IMR-90 (cell line): Measurements from ENCODE around the gene IRGQ. TPM values are rescaled to one million over a fixed set of nuclear protein-coding genes. Genes with fewer than 3 reads are reported as not detected.

Source experiments
- ATAC-seq: fragments of 200-7000 bp; cut with Tn5 transposase; 2 replicates; pipeline ENCODE4 v1.9.1; 2020; ENCODE audit warnings: low read depth, mild to moderate bottlenecking, moderate library complexity
- BruUV-seq: library from RNA; stranded (reverse); fragments of 400-500 nt; replicated peaks from 2 replicates; lab custom pipeline; 2021; lab: Mats Ljungman, UMichigan
- CTCF ChIA-PET: fragments of 300-600 bp; formaldehyde crosslinking; extraction: SDS; loops from one replicate; lab custom pipeline; 2021; ENCODE audit warnings: antibody characterized with exemption; lab: Yijun Ruan, JAX
- POLR2A ChIA-PET: fragments of 300-600 bp; sonication (Branson Sonifier 250); formaldehyde crosslinking; loops from one replicate; lab custom pipeline; 2022; ENCODE audit warnings: antibody characterized with exemption; ENCODE audit not compliant: unreplicated experiment; lab: Charles Lee
- DNase-seq: peaks from one replicate; pipeline ENCODE4 v3.0.0; 2013
- H2AFZ ChIP-seq: replicated peaks from 2 replicates; pipeline ENCODE3; 2013; ENCODE audit warnings: low read length, mild to moderate bottlenecking; ENCODE audit not compliant: poor library complexity
- H2AK5ac ChIP-seq: 2 replicates; pipeline ENCODE4 v1.6.1; 2013; ENCODE audit warnings: low read depth, low read length, inconsistent platforms
- H2AK9ac ChIP-seq: replicated peaks from 2 replicates; pipeline ENCODE3; 2013; ENCODE audit warnings: mild to moderate bottlenecking, low read depth, low read length, moderate library complexity; ENCODE audit not compliant: poor library complexity
- H2BK120ac ChIP-seq: 2 replicates; pipeline ENCODE4 v1.6.1; 2013; ENCODE audit warnings: low read depth, low read length, inconsistent platforms
- H2BK15ac ChIP-seq: 3 replicates; pipeline ENCODE4 v1.6.1; 2013; ENCODE audit warnings: low read depth, low read length, inconsistent platforms
- H2BK20ac ChIP-seq: 2 replicates; pipeline ENCODE4 v1.6.1; 2013; ENCODE audit warnings: low read depth, mild to moderate bottlenecking, inconsistent platforms, low read length, moderate library complexity
- H2BK5ac ChIP-seq: 2 replicates; pipeline ENCODE4 v1.6.1; 2013; ENCODE audit warnings: mild to moderate bottlenecking, low read depth, low read length, inconsistent platforms; ENCODE audit not compliant: poor library complexity, severe bottlenecking
- H3K14ac ChIP-seq: replicated peaks from 2 replicates; pipeline ENCODE4 v1.6.1; 2013; ENCODE audit warnings: low read depth, low read length, inconsistent platforms
- H3K18ac ChIP-seq: 2 replicates; pipeline ENCODE4 v1.6.1; 2013; ENCODE audit warnings: low read depth, low read length, control low read depth
- H3K23ac ChIP-seq: 2 replicates; pipeline ENCODE4 v1.6.1; 2013; ENCODE audit warnings: low read depth, low read length, inconsistent platforms
- H3K27ac ChIP-seq: 2 replicates; pipeline ENCODE4 v1.5.1; 2013; ENCODE audit warnings: mild to moderate bottlenecking, control low read depth, low read length; ENCODE audit not compliant: insufficient read depth
- H3K27me3 ChIP-seq: 2 replicates; pipeline ENCODE4 v1.6.1; 2013; ENCODE audit warnings: low read length; ENCODE audit not compliant: control insufficient read depth, insufficient read depth
- H3K36me3 ChIP-seq: 2 replicates; pipeline ENCODE4 v1.6.1; 2013; ENCODE audit warnings: low read length, mixed read lengths; ENCODE audit not compliant: control insufficient read depth, insufficient read depth
- H3K4ac ChIP-seq: 2 replicates; pipeline ENCODE4 v1.6.1; 2013; ENCODE audit warnings: low read depth, low read length, inconsistent platforms
- H3K4me1 ChIP-seq: 2 replicates; pipeline ENCODE4 v1.6.1; 2013; ENCODE audit warnings: low read length, mixed read lengths; ENCODE audit not compliant: control insufficient read depth, insufficient read depth
- H3K4me2 ChIP-seq: 2 replicates; pipeline ENCODE4 v1.6.1; 2013; ENCODE audit warnings: low read depth, mild to moderate bottlenecking, control low read depth, low read length, moderate library complexity
- H3K4me3 ChIP-seq: 2 replicates; pipeline ENCODE4 v1.5.1; 2013; ENCODE audit warnings: low read depth, mild to moderate bottlenecking, control low read depth, low read length, moderate library complexity; ENCODE audit not compliant: insufficient read depth
- H3K56ac ChIP-seq: 2 replicates; pipeline ENCODE4 v1.6.1; 2013; ENCODE audit warnings: low read length, inconsistent platforms; ENCODE audit not compliant: insufficient read depth; ENCODE audit errors: extremely low read depth
- H3K79me1 ChIP-seq, 2 experiments: 2 replicates each; pipeline ENCODE4 v1.6.1; 2013; ENCODE audit warnings: low read length in 2 of 2, inconsistent platforms in 1 of 2, low read depth in 1 of 2
- H3K9ac ChIP-seq: 2 replicates; pipeline ENCODE4 v1.6.1; 2013; ENCODE audit warnings: low read depth, low read length, control low read depth
- H3K9me1 ChIP-seq: 2 replicates; pipeline ENCODE4 v1.6.1; 2013; ENCODE audit warnings: low read length, inconsistent platforms; ENCODE audit not compliant: insufficient read depth
- H3K9me3 ChIP-seq: 2 replicates; pipeline ENCODE4 v1.6.1; 2013; ENCODE audit warnings: low read length; ENCODE audit not compliant: control insufficient read depth, insufficient read depth
- H4K20me1 ChIP-seq: 2 replicates; pipeline ENCODE4 v1.6.1; 2013; ENCODE audit warnings: low read length, inconsistent platforms; ENCODE audit not compliant: insufficient read depth
- H4K5ac ChIP-seq: 2 replicates; pipeline ENCODE4 v1.6.1; 2013; ENCODE audit warnings: mild to moderate bottlenecking, low read depth, low read length, control low read depth
- H4K8ac ChIP-seq, 2 experiments: 2 replicates each; pipeline ENCODE4 v1.6.1; 2013; ENCODE audit warnings: low read depth in 2 of 2, low read length in 2 of 2, control low read depth in 1 of 2, inconsistent platforms in 1 of 2
- H4K91ac ChIP-seq: 2 replicates; pipeline ENCODE4 v1.6.1; 2013; ENCODE audit warnings: low read depth, low read length, inconsistent platforms; ENCODE audit not compliant: insufficient read depth
- ELK1 ChIP-seq: fragments of 150-350 bp; IDR thresholded peaks from 2 replicates; pipeline ENCODE4 v1.6.1; 2016; ENCODE audit warnings: low read depth, mild to moderate bottlenecking, low read length, moderate library complexity, borderline replicate concordance
- WGBS, 2 experiments: methylation state at CpG; one replicate each; pipeline versions ENCODE4 v1.1.5 to v1.1.7; 2013; ENCODE audit warnings: missing lambda C conversion rate in 2 of 2; ENCODE audit not compliant: insufficient read length in 1 of 2; ENCODE audit errors: extremely low coverage in 2 of 2; 5-methylcytosine and 5-hydroxymethylcytosine counted together
- dilution Hi-C: fragments of 300-500 bp; cut with HindIII; formaldehyde crosslinking; loops from one replicate; pipeline ENCODE4 v1.14.3; 2018; ENCODE audit warnings: low sequenced_read_pairs; ENCODE audit not compliant: unreplicated experiment
- in situ Hi-C: fragments of 300-500 bp; cut with MboI; formaldehyde crosslinking; loops from 3 replicates; pipeline ENCODE4 v1.14.3; 2019; ENCODE audit warnings: low sequenced_read_pairs, inconsistent platforms, mixed read lengths
- intact Hi-C: fragments of 100-400 bp; cut with micrococcal nuclease; formaldehyde crosslinking; loops from 2 replicates; pipeline ENCODE4 v1.10.0; 2022
- polyA plus RNA-seq, 3 experiments: library from polyadenylated mRNA; depleted of rRNA; stranded (reverse); fragments of >200 nt; gene quantifications; 2 replicates each; pipeline ENCODE4 v1.2.3, GENCODE V29; 2012; ENCODE audit warnings: low replicate concordance in 1 of 3
- total RNA-seq: library from RNA; depleted of rRNA; stranded (reverse); fragments of >200 nt; gene quantifications from 2 replicates; pipeline ENCODE4 v1.2.3, GENCODE V29; 2012

The IRGQ gene
- total and polyA plus RNA-seq, 2 of the 4 experiments (the other 2 are of a cell fraction), result 9.0 to 9.9 TPM

- no peaks in the 10 kb centered on the region for H3K9me1 ChIP-seq
- H3K27me3 ChIP-seq, result no peaks in the 10 kb centered on the region
- intact Hi-C loops, result loop anchor here (1.0 to 2.0 kb wide), 3 partner anchors 33 to 147 kb away; no protein-coding TSS in a partner anchor
- 92% methylated on average over 5 of the region's 10 CpGs; no CpG with 5 or more reads in 1 of the 2 experiments for WGBS, 2 experiments
- peaks cover 44% of the 10 kb centered on the region for H3K36me3 ChIP-seq
- no peak overlapping the region for H3K27ac ChIP-seq
- H4K8ac ChIP-seq, result peak overlapping the region in 1 of 2 experiments; percentile 38; a peak in 1 of 4 replicates
- DNase-seq (no peak), ATAC-seq (no peak)
- no peak overlapping the region for H2BK20ac ChIP-seq
- POLR2A ChIA-PET, result no interaction called here
- H3K4me1 ChIP-seq, result peaks cover 9% of the 10 kb centered on the region
- H3K4me3 ChIP-seq, result peak overlapping the region; percentile 54
- H2AK9ac ChIP-seq, result no peak overlapping the region
- no peak overlapping the region for H3K56ac ChIP-seq
- in situ Hi-C loops, result no loop called here
- no peak overlapping the region; the same call in 1 of the 2 replicates for H2AK5ac ChIP-seq
- H4K5ac ChIP-seq, result no peak overlapping the region
- H3K14ac ChIP-seq, result no peak overlapping the region
- peak overlapping the region; percentile 86 for H3K4me2 ChIP-seq
- peaks cover 31 to 77% of the 10 kb centered on the region in 2 experiments for H3K79me1 ChIP-seq
- no peak overlapping the region for H3K23ac ChIP-seq
- no peak overlapping the region for H2BK5ac ChIP-seq
- H3K18ac ChIP-seq, result no peak overlapping the region
- H4K20me1 ChIP-seq, result peaks cover 10% of the 10 kb centered on the region
- no peak overlapping the region for H3K4ac ChIP-seq
- H4K91ac ChIP-seq, result no peak overlapping the region
- CTCF ChIA-PET, result interaction anchor here (0.6 to 4.5 kb wide), 7 partner anchors 12 to 163 kb away, joined by 3 to 29 read pairs (median 3); no protein-coding TSS in a partner anchor
- H2AFZ ChIP-seq, result no peak overlapping the region
- H2BK120ac ChIP-seq, result no peak overlapping the region
- dilution Hi-C loops, result no loop called here
- TF ChIP-seq ELK1, result no peak
- no peaks in the 10 kb centered on the region for H3K9me3 ChIP-seq
- no peak overlapping the region for H2BK15ac ChIP-seq
- BruUV-seq, result no TSS peak
- peak overlapping the region; percentile 69; the same call in 1 of the 2 replicates for H3K9ac ChIP-seq
Measured at GRCh38 chr19:43594081-43594697, 1.7 kb downstream of the IRGQ start.
